MCF 10A (cell line): ENCODE results near the gene INSIG1. TPM values are rescaled to one million over a fixed set of nuclear protein-coding genes. Genes with fewer than 3 reads are reported as not detected.
A peak's percentile ranks its signal among the peaks of the same experiment; 100 is the strongest.

Source experiments
- BruUV-seq: library from RNA; stranded (reverse); fragments of 400-500 nt; replicated peaks from 2 replicates; lab custom pipeline; 2021; lab: Mats Ljungman, UMichigan
- CTCF ChIA-PET: fragments of 300-600 bp; sonication (Branson Sonifier 250); formaldehyde crosslinking; extraction: SDS; loops from one replicate; lab custom pipeline; 2021; ENCODE audit warnings: antibody characterized with exemption, inconsistent platforms; lab: Yijun Ruan, JAX
- POLR2A ChIA-PET: fragments of 300-600, 350-650 bp; sonication (Branson Sonifier 250); formaldehyde crosslinking; extraction: SDS; loops from one replicate; lab custom pipeline; 2020; ENCODE audit warnings: antibody characterized with exemption, inconsistent platforms; lab: Yijun Ruan, JAX
- DNase-seq: peaks from one replicate; pipeline ENCODE4 v3.0.0-alpha.2; 2018; ENCODE audit not compliant: unreplicated experiment
- H3K27ac Mint-ChIP-seq: one replicate; pipeline ENCODE4 v1.8.0; 2022; ENCODE audit warnings: mild to moderate bottlenecking, low read depth, mixed read lengths; ENCODE audit not compliant: unreplicated experiment
- H3K27me3 Mint-ChIP-seq: one replicate; pipeline ENCODE4 v1.8.0; 2022; ENCODE audit warnings: mixed read lengths; ENCODE audit not compliant: insufficient read depth, unreplicated experiment
- H3K36me3 Mint-ChIP-seq: one replicate; pipeline ENCODE4 v1.8.0; 2022; ENCODE audit warnings: mild to moderate bottlenecking, moderate library complexity, mixed read lengths; ENCODE audit not compliant: insufficient read depth, unreplicated experiment
- H3K4me1 Mint-ChIP-seq: one replicate; pipeline ENCODE4 v1.8.0; 2022; ENCODE audit warnings: mixed read lengths; ENCODE audit not compliant: insufficient read depth, unreplicated experiment
- H3K4me3 Mint-ChIP-seq: one replicate; pipeline ENCODE4 v1.8.0; 2022; ENCODE audit warnings: mild to moderate bottlenecking, moderate library complexity, mixed read lengths; ENCODE audit not compliant: unreplicated experiment
- H3K9me3 Mint-ChIP-seq: one replicate; pipeline ENCODE4 v1.8.0; 2022; ENCODE audit warnings: mixed read lengths; ENCODE audit not compliant: unreplicated experiment
- CTCF ChIP-seq: fragments of 200-600 bp; IDR thresholded peaks from one replicate; pipeline ENCODE4 v1.8.0; 2022; ENCODE audit warnings: antibody characterized with exemption, mild to moderate bottlenecking; ENCODE audit not compliant: unreplicated experiment
- intact Hi-C: fragments of 100-400 bp; cut with micrococcal nuclease; formaldehyde crosslinking; loops from 2 replicates; pipeline ENCODE4 v1.14.1; 2022
- total RNA-seq: library from RNA; stranded (reverse); gene quantifications from 2 replicates; pipeline ENCODE4 v1.2.3, GENCODE V29; 2022

INSIG1 gene
- total RNA-seq, 1 experiment from 2014 or later: 11.2 TPM

GRCh38 chr7:155252444-155252887 lies 45.2 kb upstream of the INSIG1 start:
- Mint-ChIP-seq H3K4me1 (peaks cover 8% of the 10 kb centered on the region), H3K9me3 (no peaks in the 10 kb centered on the region), H3K36me3 (peaks cover 6% of the 10 kb centered on the region), H3K27me3 (no peaks in the 10 kb centered on the region), H3K4me3 (no peak overlapping the region), H3K27ac (no peak overlapping the region)
- BruUV-seq: no TSS peak
- ChIA-PET CTCF (interaction anchor here (0.9 to 2.0 kb wide), 4 partner anchors 13 to 252 kb away, joined by 3 to 6 read pairs (median 3); no protein-coding TSS in a partner anchor), POLR2A (no interaction called here)
- TF ChIP-seq CTCF: no peak
- no peak for DNase-seq
- intact Hi-C loops: no loop called here

- Mint-ChIP-seq H3K36me3 (peaks cover 6% of the 10 kb centered on the region), H3K4me3 (no peak overlapping the region), H3K9me3 (no peaks in the 10 kb centered on the region), H3K27ac (no peak overlapping the region), H3K4me1 (peaks cover 13% of the 10 kb centered on the region), H3K27me3 (no peaks in the 10 kb centered on the region)
- ChIA-PET POLR2A (interaction anchor here (1.1 kb wide), 1 partner anchor 44 kb away, joined by 3 read pairs; the partner anchor contains the start of gene INSIG1), CTCF (interaction anchor here (0.6 to 2.0 kb wide), 4 partner anchors 13 to 1592 kb away, joined by 3 to 6 read pairs (median 3); no protein-coding TSS in a partner anchor)
- intact Hi-C loops: no loop called here
- TF ChIP-seq CTCF: no peak
- no peak for DNase-seq
- BruUV-seq: no TSS peak
Observed at GRCh38 chr7:155252892-155253501, 44.7 kb upstream of the INSIG1 start.

- Mint-ChIP-seq H3K36me3 (peaks cover 6% of the 10 kb centered on the region), H3K27me3 (no peaks in the 10 kb centered on the region), H3K4me3 (no peak overlapping the region), H3K27ac (no peak overlapping the region), H3K4me1 (peaks cover 16% of the 10 kb centered on the region), H3K9me3 (no peaks in the 10 kb centered on the region)
- intact Hi-C loops: no loop called here
- ChIA-PET CTCF (interaction anchor here (0.6 to 2.0 kb wide), 2 partner anchors 22 to 64 kb away, joined by 4 to 6 read pairs; no protein-coding TSS in a partner anchor), POLR2A (interaction anchor here (1.1 kb wide), 1 partner anchor 43 kb away, joined by 3 read pairs; the partner anchor contains the start of gene INSIG1)
- no peak for DNase-seq
- no TSS peak for BruUV-seq
- TF ChIP-seq CTCF: no peak
Observed at GRCh38 chr7:155254018-155254417, 43.7 kb upstream of the INSIG1 start.

- no peak for DNase-seq
- H3K36me3 Mint-ChIP-seq: peaks cover 6% of the 10 kb centered on the region
- H3K27ac Mint-ChIP-seq: peak overlapping the region; percentile 28
- no peak for TF ChIP-seq CTCF
- no peaks in the 10 kb centered on the region for H3K9me3 Mint-ChIP-seq
- CTCF ChIA-PET: no interaction called here
- POLR2A ChIA-PET: interaction anchor here (0.6 kb wide), 1 partner anchor 41 kb away, joined by 3 read pairs; no protein-coding TSS in a partner anchor
- BruUV-seq: no TSS peak
- peaks cover 16% of the 10 kb centered on the region for H3K4me1 Mint-ChIP-seq
- H3K4me3 Mint-ChIP-seq: no peak overlapping the region
- H3K27me3 Mint-ChIP-seq: no peaks in the 10 kb centered on the region
- intact Hi-C loops: loop anchor here (5.0 kb wide), 1 partner anchor 63 kb away; no protein-coding TSS in a partner anchor
Observed at GRCh38 chr7:155255071-155255470, 42.6 kb upstream of the INSIG1 start.
